GM23248 (cell line): ENCODE measurements around the gene DCAF4.

ENCODE experiments used
- EZH2 ChIP-seq: fragments of 200-600 bp; sonication (generic); IDR thresholded peaks from 2 replicates; pipeline ENCODE4 v1.6.1; 2018; ENCODE audit warnings: antibody characterized with exemption, mild to moderate bottlenecking; ENCODE audit not compliant: insufficient read depth, poor library complexity, severe bottlenecking
- EZH2phosphoT487 ChIP-seq: fragments of 200-600 bp; sonication (generic); IDR thresholded peaks from 2 replicates; pipeline ENCODE4 v1.6.1; 2018; ENCODE audit warnings: antibody characterized with exemption, moderate library complexity, mild to moderate bottlenecking, low read depth; ENCODE audit not compliant: insufficient read depth

GRCh38 chr14:72906316-72906715 lies 19.9 kb upstream of the DCAF4 start:
- TF ChIP-seq EZH2phosphoT487 (no peak), EZH2 (no peak)
